Measurements from ENCODE around the gene MRPL46. TPM values are rescaled to one million over a fixed set of nuclear protein-coding genes. Genes with fewer than 3 reads are reported as not detected.

Gene MRPL46
- total and polyA plus RNA-seq, 2 of the 8 experiments (the other 6 are each of a cell fraction or from before 2014, with no cell fraction given), result 17.2 to 24.5 TPM

- Histone ChIP-seq H2BK20ac (ENCODE audit: low read length) (no peak overlapping the region), H2BK15ac (ENCODE audit: low read length) (no peak overlapping the region), H3K56ac (replicated peaks; ENCODE audit: insufficient read length, low read depth, low read length) (no peak overlapping the region), H3K4me1 (replicated peaks in 1 of 4; ENCODE audit: control insufficient read depth in 3 of 4, insufficient read depth in 4 of 4, low read length in 3 of 4) (no peaks in the 10 kb centered on the region; a peak in 1 of 7 replicates), H2AK5ac (ENCODE audit: low read depth, low read length) (no peak overlapping the region), H4K5ac (ENCODE audit: insufficient read length, low read depth, low read length) (peak overlapping the region; percentile 59), H2BK5ac (ENCODE audit: low read depth, low read length) (no peak overlapping the region; the same call in 1 of the 2 replicates), H3K27me3 (replicated peaks in 1 of 4; ENCODE audit: control insufficient read depth in 3 of 4, extremely low read depth in 1 of 4, insufficient read depth in 3 of 4, low read length in 3 of 4) (no peaks in the 10 kb centered on the region), H3K4me2 (ENCODE audit: insufficient read depth in 1 of 2, low read depth in 2 of 2, low read length in 2 of 2) (peak overlapping the region; percentile 91 to 95), H3K79me2 (ENCODE audit: control insufficient read depth in 1 of 2, insufficient read depth in 2 of 2, low read length in 2 of 2) (peaks cover 0 to 26% of the 10 kb centered on the region in 2 experiments; a peak in 3 of 4 replicates), H3K79me1 (ENCODE audit: low read depth, low read length) (0 out of 2 replicates have a peak, but pooled peaks cover 5% of the 10 kb centered on the region), H3K23me2 (ENCODE audit: low read depth, low read length) (peaks cover 7% of the 10 kb centered on the region), H3K27ac (ENCODE audit: low read depth, low read length) (peak overlapping the region; percentile 95), H3K9ac (replicated peaks in 1 of 4; ENCODE audit: extremely low read depth in 1 of 4, low read depth in 3 of 4, low read length in 3 of 4) (peak overlapping the region; percentile 34 to 96 (median 68)), H3K36me3 (ENCODE audit: control insufficient read depth in 2 of 4, insufficient read depth in 4 of 4, low read length in 3 of 4) (peaks cover 0 to 24% (median 17%) of the 10 kb centered on the region in 4 experiments; a peak in 7 of 8 replicates), H2BK12ac (ENCODE audit: low read depth, low read length) (no peak overlapping the region), H3K18ac (ENCODE audit: extremely low read depth, low read length) (no peak overlapping the region), H3K9me3 (ENCODE audit: insufficient read depth in 2 of 2, low read depth in 1 of 2, low read length in 1 of 2) (no peaks in the 10 kb centered on the region), H4K8ac (ENCODE audit: extremely low read depth, insufficient read depth, low read length) (peak overlapping the region; percentile 47; the same call in 1 of the 2 replicates), H2AFZ (ENCODE audit: low read length) (peak overlapping the region; percentile 100), H4K91ac (replicated peaks; ENCODE audit: insufficient read length, low read length) (no peak overlapping the region), H3K4me3 (ENCODE audit: extremely low read depth in 1 of 4, insufficient read depth in 2 of 4, low read depth in 3 of 4, low read length in 4 of 4) (peak overlapping the region; percentile 69 to 98 (median 88)), H4K20me1 (replicated peaks in 1 of 2; ENCODE audit: control insufficient read depth in 1 of 2, insufficient read depth in 2 of 2, low read length in 2 of 2) (peaks cover 2 to 6% of the 10 kb centered on the region in 2 experiments), H3K23ac (ENCODE audit: insufficient read length) (no peak overlapping the region), H3K4ac (replicated peaks; ENCODE audit: insufficient read length, low read depth, low read length) (no peak overlapping the region), H2BK120ac (replicated peaks; ENCODE audit: low read depth, low read length) (no peak overlapping the region), H3K14ac (ENCODE audit: insufficient read length) (no peak overlapping the region)
- POLR2A ChIA-PET (ENCODE audit: partially characterized antibody), result interaction anchor here (0.9 to 2.5 kb wide), 14 partner anchors 10 to 221 kb away, joined by 3 to 25 read pairs (median 4); partner anchors contain the start of gene AEN
- DNase-seq (ENCODE audit: low read depth in 1 of 2, low spot score in 2 of 2) (peak in 1 of 2 experiments; percentile 49), FAIRE-seq (no peak)
- WGBS, 2 experiments (ENCODE audit: extremely low coverage in 1 of 2, insufficient coverage in 1 of 2, insufficient read length in 1 of 2, insufficient replicate concordance in 2 of 2, low coverage in 1 of 2, low lambda C conversion rate in 2 of 2, missing lambda C conversion rate in 1 of 2), result 10% methylated on average over 17 of the region's 17 CpGs; no CpG with 5 or more reads in 1 of the 2 experiments
- CTCF ChIA-PET (ENCODE audit: partially characterized antibody), result interaction anchor here (0.7 to 3.8 kb wide), 26 partner anchors 9 to 362 kb away, joined by 3 to 25 read pairs (median 3); partner anchors contain the start of gene ISG20
- TF ChIP-seq TAF1 (IDR thresholded peaks at IDR 0.05; ENCODE audit: low read depth, low read length) (no peak), TBP (IDR thresholded peaks at IDR 0.05; ENCODE audit: low read depth, low read length) (no peak), ASH2L (IDR thresholded peaks at IDR 0.05; ENCODE audit: low read length) (no peak), CEBPB (IDR thresholded peaks at IDR 0.05; ENCODE audit: low read depth, low read length) (no peak), CHD2 (IDR thresholded peaks at IDR 0.05; ENCODE audit: low read length) (no peak), ZNF274 (IDR thresholded peaks at IDR 0.05; ENCODE audit: borderline replicate concordance, extremely low read depth, low read length) (no peak), GABPA (IDR thresholded peaks at IDR 0.05; ENCODE audit: borderline replicate concordance, insufficient read depth, low read length) (no peak), GTF2F1 (IDR thresholded peaks at IDR 0.05; ENCODE audit: borderline replicate concordance, low read depth, low read length) (no peak), YY1 (IDR thresholded peaks at IDR 0.05; ENCODE audit: low read depth, low read length) (peak; percentile 73), POLR2A (IDR thresholded peaks at IDR 0.05; ENCODE audit: control extremely low read depth in 1 of 2, low read depth in 2 of 2, low read length in 2 of 2) (no peak), BRCA1 (IDR thresholded peaks at IDR 0.05; ENCODE audit: low read depth, low read length) (no peak), KDM4A (IDR thresholded peaks at IDR 0.05; ENCODE audit: low read depth, low read length, severe bottlenecking) (peak; percentile 2), SAP30 (IDR thresholded peaks at IDR 0.05; ENCODE audit: insufficient read depth, insufficient replicate concordance, low read length) (peak; percentile 88)
These were observed 844 bp upstream of the MRPL46 start for GRCh38 chr15:88467935-88468528.

Measured in H1 (cell line).